COLO829 (cell line): Measurements from ENCODE around the gene THBS2.

Experiments used
- DNase-seq: peaks from one replicate; pipeline ENCODE4 v3.0.0; 2012; ENCODE audit warnings: low spot score

The THBS2 gene

DNA sequence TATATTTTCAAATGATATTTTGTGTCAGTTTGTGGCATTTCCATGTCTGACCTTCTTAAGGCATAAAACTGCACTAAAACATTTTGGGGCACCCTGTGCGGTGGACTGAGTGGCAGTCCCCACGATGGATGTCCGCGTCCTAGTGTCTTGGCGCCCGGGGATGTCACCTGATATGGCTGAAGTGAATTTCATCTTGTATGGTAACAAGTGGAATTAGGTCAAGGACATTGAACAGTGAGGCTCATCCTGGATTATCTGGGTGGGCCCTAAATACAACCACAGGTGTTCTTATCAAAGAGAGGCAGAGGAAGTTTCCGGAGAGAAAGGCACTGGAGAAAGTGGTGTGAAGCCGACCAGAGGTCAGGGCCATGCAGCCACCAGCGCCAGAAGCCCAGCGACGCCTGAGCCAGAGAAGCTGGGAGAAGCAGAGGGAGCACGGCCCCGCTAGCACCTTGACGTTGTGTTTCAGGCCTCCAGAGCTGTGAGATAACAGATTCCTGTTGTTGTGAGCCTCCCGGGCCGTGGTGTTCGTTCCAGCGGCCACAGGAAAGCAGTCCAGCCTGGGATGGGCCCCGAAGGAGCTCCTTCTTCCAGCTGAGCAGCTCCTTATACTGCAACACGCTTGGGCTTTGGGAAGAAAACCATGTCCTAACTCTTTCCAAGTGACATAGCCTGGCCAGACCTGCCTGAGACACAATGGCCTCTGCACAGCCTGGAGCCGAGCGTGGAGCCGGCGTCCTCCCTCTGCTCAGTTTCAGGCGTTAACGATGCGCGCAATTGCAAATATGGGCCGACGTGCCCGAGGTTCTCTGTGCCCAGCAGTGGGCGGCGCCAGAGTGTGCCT, 22.5 kb downstream of the THBS2 start:
- DNase-seq, result no peak

DNA sequence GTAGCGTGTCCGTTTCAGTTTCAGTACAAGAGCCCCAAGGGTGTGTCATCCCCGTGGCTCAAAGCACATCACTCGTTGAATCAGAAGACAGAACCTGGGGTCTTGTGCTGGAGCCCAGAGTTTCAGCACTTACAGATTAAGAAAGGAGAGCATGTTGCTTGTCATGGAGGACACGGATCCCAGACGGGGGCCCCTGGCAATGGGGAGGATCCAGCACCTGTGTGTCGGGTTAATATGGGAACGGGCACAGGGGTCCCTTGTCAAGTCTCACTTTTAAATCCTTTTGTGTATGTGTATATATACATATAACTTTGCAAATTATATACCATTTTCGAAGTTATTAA, 23.4 kb downstream of the THBS2 start:
- no peak for DNase-seq

DNA sequence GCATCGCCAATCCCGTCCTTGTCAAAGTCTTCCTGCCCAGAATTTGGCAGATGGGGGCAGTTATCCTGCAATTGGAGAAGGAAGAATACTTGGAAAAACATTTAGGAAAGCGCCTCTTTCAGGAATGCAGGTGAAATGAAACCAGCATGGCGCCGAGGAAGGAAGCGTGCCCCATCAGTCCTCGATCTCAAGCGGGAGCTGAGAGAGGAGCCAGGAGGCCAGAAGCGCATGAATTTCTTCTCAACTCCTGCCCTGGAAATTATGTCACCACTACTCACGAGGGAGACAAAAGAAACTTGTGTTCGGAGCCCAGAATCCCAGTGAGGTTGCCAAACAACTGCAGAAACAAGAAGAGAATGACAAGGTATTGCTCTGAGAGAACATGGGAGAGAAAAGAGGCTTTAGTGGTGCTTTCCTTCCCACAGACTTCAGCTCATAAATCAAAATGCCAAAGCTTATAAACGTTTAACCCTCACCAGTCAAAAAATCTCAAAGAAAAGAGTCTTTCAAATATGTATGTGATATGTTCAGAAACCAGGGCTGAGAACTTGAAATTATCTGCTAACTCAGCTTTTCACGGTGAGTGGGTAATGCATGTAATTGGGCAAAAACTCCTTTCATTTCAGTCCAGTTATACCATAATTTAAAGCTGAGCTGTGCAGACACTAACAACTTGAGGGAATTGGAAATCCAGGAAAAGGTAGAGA, 23.9 kb downstream of the THBS2 start:
- DNase-seq, result no peak

DNA sequence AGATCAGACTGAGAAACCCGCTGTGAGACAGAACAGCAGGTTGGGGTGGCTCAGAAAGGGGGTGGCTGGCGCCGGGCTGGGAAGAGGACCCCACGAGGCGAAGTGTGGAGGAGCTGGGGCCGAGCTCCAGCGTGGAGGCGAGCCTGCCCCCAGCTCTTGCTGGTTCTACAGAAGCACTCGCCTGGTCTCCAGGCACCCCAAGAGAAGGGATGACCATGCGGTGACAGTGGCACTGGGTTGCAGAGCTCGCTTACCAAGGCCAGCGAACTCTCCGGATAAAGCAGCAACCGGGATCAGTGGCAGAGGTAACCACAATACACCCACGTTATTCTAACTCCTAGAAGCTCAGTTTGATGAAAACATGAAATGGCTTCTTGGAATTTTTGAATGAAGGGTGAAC, 26.5 kb downstream of the THBS2 start:
- no peak for DNase-seq

DNA sequence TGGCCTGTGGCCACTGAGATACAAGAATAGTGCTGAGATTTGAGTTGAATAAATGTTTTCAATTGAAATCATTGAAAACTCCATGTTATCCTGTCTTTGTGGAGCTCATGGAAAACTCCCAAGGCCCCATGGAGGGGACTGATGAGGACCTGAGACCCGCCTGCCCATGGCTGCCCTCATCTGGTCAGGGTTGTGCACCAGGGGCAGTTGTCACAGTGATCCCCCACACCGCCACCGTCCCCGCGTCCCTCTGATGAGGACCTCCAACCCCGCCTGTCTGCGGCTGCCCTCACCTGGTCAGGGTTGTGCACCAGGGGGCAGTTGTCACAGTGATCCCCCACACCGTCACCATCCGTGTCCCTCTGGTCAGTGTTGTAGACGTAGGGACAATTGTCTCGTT, 27.8 kb downstream of the THBS2 start:
- DNase-seq, result no peak

DNA sequence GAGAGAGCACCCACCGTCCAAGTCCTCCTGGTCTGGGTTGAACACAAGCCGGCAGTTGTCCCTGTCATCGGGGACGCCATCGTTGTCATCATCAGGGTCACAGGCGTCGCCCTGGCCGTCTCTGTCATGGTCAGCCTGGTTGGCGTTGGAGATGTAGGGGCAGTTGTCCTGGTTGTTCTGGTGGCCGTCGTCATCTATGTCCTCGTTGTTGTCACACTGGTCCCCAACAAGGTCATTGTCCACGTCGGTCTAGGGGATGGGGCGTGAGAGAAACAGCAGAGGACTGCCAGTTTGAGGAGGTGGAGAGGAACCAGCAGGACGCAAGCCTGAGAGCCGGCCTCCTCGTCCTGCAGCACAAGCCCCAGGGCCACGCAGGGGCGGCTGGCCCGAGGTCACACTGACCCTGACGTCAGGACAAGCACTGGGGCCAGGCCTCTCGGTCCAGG, 28.5 kb downstream of the THBS2 start:
- DNase-seq, result no peak

DNA sequence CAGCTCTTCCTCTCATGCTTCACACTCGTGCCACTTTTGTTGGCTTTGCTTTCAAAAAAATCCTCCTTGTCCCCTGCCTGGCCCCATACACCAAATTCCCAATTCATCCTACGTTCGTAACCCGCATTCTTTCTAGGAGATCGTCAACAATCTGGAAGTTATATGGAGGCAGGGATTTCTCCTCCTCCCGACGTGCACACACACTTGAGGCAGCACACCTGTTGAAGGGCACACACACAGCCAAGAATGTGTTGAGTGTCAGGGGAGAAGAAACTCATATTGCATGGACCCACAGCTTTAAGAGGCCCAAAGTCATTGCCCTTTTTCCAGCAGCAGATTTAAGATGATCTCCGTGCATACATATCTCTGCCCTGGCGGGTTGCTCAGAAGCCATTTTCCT, 28.9 kb downstream of the THBS2 start:
- DNase-seq, result no peak

DNA sequence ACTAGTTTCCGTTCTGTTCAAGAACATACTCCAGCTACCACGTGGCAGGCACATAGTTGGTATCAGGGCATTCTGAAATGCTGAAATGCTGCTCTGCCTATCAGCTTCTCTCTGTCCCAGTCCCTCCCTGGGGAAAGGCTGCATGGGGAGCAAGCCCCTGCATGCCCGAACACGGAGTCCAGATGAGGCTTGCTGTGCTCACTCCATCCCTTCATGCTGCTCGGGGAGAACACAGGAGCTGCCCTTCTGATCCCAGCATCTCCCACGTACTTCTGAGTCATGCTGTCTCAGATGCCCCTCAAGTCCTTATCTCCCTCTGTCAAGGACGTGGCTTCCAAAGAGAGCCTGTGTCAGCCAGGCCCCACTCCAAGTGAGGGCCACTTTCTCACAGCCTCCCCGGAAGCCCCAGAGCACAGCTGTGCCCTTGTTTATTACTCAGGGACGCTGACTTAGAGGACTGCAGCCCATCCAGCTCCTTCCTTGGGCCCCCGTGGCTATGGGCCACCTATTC, 29.4 kb downstream of the THBS2 start:
- peak; percentile 63 for DNase-seq

DNA sequence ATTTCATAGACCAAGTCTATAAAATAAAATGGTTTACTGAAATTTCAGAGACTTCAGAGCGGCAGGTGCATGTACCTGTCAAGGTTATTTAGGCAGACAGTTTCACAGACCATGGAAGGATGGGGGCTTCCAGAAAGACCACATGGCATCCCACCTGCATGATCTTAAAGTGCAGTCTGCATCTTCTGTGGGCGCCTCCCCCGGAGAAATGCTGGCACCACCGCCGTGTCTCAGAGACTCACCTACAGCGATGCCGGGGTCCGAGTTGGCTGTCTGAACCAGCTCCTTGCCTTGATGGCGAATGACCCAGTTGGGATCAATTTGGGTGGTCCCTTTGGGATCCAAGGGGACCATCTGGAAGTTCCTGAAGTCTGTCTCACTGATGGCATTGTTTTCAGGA, 30.6 kb downstream of the THBS2 start:
- no peak for DNase-seq

DNA sequence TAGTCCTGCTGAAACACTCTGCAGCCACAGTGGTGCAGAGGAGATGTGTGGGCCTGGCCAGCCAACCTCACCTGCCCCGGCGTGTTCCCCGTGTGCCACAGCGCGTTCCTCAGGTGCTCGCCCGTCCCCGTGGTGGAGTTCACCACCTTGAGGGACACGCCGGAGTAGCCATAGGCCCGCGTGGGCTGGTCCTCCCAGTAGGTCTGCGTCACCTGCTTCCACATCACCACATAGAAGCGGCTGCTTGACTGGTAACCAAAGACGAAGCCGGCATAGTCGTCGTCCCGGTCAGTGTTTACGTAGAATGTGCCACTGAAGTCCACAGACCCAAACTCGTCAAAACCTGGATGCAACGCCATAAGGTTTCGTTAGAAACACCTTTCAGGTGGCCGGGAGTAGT, 31.5 kb downstream of the THBS2 start:
- no peak for DNase-seq

DNA sequence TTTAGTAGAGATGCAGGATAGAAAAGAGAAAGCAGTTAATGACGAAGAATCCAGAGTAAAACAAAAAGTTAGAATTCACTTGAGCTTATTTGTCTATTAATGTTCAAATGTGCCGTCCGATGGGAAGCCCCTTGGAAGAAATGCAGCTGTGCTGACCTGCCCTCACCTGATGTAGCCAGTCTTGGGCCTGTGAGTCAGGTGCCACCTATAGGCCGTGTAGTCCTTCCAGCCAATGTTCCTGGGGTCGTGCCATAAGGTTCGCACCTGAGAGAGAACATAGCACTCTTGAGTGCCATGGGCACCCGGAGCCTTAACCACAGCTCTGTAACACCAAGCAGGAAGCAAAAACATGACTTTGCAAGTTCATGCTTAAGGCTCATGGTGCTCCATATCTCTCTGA, 32.4 kb downstream of the THBS2 start:
- DNase-seq, result no peak

DNA sequence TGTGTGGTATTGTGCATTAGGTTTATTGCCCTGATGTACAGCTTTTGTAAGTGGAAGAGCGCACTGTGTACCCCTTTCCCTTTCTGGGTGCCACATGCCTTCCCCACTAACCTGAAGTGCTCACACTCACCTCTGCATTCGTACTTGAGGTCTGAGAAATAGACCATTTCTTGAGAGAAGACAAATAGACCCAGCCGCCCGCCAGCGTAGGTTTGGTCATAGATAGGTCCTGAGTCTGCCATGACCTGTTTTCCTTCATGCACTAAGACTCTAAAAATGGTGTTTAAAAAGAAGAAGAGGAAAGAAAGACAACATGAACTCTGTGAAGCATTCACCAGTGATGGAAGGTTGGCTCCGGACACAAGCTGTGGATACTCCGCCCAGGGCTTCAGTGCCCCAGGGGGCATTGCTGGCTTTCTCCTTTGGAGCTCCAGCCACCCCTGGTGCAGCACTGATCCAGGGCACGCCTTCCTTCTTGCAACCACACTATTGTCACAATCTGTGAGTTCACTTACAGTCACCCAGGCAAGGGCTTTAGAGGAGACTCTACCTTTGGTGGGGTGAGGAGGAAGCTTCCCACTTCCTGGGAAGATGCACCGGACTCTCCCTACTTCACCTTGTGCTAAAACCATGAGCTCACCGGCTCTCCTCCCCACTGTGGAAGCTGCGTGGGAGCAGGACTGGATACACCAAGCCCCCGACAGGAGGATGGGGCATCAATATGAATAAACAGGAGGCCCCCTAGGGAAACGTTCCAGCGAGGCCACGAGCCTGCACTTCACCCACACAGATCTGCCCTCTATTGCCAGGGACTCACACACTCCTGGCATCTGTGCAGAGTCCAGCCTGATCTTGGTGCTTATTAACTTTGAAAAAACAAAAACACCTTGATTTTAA, 33.3 kb downstream of the THBS2 start:
- DNase-seq, result no peak

DNA sequence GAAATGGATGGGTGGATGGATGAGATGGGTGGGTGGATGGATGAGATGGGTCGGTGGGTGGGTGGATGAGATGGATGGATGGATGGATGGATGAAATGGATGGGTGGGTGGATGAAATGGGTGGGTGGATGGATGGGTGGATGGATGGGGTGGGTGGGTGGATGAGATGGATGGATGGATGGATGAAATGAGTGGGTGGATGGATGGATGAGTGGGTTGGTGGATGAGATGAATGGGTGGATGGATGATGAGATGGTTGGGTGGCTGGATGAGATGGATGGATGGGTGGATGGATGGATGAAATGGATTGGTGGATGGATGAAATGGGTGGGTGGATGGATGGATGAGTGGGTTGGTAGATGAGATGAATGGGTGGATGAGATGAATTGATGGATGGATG, 35.7 kb downstream of the THBS2 start:
- DNase-seq, result no peak

DNA sequence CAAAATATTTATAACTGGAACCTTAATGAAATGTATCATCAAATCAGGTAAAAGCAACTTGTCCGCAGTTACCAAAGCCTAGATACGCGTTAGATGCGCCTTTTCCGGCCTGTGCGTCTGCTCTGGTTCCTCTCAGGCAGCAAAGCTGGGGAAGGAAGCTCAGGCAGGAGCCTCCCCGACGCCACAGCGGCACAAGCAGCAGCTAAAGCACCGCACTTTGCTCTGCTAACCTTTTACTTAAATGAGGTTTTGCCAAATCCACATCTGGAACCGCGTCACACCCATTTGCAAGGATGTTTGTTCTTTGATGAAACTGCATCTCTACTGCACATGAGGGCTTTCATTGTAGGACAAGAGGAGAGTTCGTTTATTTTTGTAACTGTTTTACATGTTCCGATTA, 36.8 kb downstream of the THBS2 start:
- DNase-seq, result no peak

DNA sequence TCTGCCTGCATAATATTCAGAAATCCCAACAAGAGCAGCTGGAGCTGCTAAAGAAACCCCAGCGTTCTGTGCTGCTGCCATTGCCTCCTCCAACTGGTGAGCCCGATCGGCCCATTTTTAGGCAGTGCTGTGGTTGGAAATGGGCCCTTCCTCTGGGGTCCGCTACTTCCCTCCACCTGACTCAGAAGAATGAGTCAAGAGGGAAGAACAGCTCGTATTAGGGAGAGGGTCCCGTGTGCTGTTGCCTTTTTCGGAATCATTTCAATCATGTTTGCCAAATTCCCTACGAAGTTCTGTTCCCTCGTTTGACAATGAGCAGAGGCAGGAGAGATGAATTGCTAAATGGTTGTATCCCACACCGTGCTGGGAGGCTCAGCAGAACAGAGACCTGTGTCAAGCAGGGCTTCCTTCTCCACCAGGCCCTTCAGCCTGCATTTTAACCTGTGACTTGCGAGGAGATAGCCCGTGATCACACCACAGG, 38.4 kb downstream of the THBS2 start:
- DNase-seq, result no peak

DNA sequence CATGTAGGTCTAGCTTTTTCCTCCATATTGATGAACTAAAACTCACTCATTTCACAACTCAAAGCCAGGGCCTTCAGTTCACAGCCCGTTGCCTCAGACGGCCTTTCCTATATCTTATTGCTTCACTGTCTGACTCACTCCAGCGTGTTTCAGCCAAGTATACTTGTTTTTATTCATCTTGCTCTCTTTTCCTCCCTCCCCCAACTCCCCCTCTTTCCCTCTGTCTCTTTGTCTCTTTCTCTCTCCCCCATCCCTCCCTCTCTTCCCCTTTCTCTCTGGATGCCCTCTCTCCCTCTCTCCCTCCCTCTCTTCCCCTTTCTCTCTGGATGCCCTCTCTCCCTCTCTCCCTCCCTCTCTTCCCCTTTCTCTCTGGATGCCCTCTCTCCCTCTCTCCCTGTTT, 38.9 kb downstream of the THBS2 start:
- peak; percentile 54 for DNase-seq

DNA sequence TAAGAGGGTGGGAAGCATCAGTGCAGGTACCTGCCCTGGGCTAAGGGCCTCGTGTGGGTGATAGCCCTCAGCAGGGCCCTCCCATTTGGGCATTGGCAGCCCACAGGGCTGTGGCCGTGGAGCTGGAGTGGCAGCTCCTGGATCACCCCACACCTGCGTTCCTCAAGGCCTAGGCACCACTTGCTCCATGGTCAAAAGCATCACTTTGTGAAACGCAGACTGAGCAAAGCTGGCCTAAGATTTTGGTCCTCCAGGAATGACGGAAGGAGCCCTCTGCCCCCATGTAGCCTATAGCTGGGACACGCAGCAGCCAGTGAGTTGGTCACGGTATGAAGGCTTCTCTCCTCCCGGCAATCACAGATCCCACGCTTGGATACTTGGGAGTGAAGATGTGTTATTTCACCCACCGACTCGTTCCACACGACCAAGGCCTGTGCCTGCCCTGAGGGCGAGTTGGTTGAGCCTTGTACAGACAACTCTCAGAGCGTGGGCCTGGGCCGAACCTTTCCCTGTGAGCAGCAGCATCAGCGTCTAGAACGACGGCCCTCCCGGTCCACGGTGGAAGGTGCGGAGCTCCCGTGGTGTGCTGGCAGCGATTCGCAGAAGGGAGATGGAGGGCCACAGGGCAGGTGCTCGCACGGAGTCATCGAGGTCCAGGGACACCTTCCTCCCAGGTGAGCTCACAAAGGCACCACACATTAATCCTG, 39.7 kb downstream of the THBS2 start:
- DNase-seq, result no peak

DNA sequence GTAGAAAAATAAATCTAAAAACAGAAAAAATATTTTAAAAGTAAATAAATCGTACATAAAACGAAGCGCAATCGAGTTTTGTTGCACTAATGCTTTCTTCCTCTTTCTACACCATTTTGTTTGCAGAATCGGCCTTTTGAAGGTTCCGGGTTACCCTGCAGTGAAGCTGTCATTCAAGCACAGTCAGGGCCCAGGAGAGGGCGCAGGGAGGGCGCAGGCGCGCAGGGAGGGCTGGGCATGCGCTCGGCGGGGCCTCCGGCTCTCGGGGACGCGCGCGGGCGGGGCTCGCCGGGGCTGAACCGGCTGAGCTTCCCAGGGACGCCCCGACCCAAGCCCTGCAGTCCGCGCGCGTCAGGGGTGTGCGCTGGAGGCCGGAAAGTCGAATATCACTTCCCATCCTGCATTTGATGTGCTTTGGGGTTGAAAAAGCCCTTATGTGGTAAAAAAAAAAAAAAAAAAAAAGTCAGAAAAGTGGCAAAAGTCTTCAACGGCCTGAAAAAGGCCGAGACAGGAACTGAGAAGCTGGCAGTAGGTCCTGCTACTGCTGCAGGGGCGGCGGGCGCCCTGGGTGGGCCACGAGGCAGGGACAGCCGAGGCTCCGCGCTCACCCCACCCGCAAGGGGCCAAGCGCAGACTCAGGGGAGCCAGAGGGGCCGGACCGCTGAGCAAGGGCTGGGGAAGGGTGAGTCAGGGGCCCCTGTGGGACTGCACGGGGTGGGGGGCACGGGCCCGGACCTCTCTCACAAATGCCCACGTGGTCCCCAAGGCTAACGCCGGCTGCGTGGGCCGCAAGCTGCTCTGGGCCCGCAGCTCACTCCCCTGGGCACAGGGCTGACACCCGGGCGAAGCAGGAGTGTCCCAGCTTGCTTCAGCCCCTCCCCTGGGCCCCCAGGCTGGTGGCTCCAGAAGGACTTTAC, 40.5 kb downstream of the THBS2 start:
- peak; percentile 75 for DNase-seq

DNA sequence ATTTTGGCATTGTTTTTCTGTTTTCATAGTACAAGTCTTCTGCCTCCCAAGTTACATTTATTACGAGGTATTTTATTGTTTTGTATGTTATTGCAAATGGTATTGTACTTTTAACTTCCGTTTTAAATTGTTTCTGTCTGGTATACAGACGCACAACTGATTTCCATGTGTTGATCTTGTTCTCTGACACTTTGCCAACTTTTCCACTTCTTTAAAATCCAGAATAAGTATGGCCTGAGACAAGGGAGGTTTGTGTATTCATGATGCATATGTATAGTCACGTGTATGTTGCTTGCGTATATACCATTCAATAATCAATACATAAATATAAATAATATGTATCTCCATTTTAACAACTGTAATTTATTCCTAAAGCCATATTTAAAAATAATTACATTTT, 41.2 kb downstream of the THBS2 start:
- no peak for DNase-seq

DNA sequence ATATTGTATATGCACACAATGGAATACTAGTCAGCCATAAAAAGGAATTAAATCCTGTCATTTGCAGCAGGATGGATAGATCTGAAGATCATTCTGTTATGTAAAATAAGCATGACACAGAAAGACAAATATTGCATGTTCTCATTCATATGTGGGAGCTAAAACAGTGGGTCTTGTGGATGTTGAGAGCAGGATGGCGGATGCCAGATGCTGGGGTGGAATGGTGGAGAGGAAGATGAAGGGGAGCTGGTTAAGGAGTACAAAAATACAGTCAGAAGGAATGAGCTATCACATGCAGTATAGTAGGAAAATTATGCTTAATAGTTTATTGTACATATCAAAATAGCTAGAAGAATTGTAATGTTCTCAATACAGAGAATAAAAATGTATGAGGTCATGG, 41.8 kb downstream of the THBS2 start:
- DNase-seq, result no peak

DNA sequence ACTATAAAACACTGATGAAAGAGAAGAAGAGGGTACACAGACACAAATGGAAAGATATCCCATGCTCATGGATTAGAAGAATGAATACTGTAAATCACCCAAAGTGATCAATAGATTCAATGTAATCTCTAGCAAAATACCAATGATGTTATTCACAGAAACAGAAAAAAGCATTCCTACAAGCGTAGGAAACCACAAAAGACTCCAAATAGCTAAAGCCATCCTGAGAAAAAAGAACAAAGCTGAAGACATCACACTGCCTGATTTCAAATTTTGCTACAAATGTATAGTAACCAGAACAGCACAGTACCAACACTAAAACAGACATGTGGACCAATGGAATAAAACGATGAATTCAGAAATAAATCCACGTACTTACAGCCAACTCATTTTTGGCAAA, 43.0 kb downstream of the THBS2 start:
- DNase-seq, result no peak
